ENCODE measurements around the gene ZNF554. TPM values are rescaled to one million over a fixed set of nuclear protein-coding genes. Genes with fewer than 3 reads are reported as not detected.
A peak's percentile ranks its signal among the peaks of the same experiment; 100 is the strongest.
"Not testable (repeated sequence)": the region's sequence is repeated elsewhere in the genome, so short reads cannot be mapped to it uniquely, and the experiment has no call there.

ZNF554 gene
- total RNA-seq, 2 donors from 2014 or later = 4.1 to 4.3 TPM

- intact Hi-C loops (cut with DNase I, micrococcal nuclease); ATAC-seq; DNase-seq: not testable (repeated sequence)
These were observed 2.3 kb upstream of the ZNF554 start for GRCh38 chr19:2817237-2817829.

DNA sequence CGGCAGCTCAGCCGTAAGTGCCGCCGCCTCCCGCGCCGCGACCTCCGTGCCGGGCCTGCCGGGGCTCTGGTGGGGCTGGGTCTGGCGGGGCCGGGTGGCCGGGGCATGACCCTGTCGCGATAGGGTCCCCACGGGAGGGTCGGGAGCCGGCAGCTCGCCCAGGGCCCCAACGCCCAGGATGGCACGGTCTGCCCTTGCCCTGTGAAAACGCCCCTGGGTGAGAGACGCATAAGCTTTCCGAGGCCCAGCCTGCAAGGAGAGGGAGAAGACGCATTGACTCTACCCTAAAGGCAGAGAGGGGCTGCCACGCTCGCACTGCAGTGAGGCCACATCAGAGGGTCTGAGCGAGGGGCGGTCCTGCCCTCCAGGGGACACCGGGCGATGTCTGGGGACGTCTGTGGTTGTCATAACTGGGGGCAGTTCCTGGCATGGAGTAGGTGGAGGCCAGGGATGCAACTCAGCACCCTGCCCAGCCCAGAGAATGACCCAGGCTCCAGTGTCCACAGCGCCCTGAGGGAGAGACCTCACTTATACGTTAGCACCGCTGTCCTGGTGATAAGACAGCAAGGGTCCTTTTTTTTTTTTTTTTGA, 539 bp downstream of the ZNF554 start:
- peak in 1 of 2 donors; percentile 26 for DNase-seq
- intact Hi-C loops (cut with DNase I, micrococcal nuclease) = no loop called here
- ATAC-seq = peak; percentile 15

- no peak for ATAC-seq
- no peak for DNase-seq
- intact Hi-C loops (cut with DNase I, micrococcal nuclease) = no loop called here
These were observed 3.2 kb downstream of the ZNF554 start for GRCh38 chr19:2822846-2823245.

- DNase-seq (no peak), ATAC-seq (no peak)
- intact Hi-C loops (cut with DNase I, micrococcal nuclease) = no loop called here
These were observed 4.0 kb downstream of the ZNF554 start for GRCh38 chr19:2823646-2824045.

DNA sequence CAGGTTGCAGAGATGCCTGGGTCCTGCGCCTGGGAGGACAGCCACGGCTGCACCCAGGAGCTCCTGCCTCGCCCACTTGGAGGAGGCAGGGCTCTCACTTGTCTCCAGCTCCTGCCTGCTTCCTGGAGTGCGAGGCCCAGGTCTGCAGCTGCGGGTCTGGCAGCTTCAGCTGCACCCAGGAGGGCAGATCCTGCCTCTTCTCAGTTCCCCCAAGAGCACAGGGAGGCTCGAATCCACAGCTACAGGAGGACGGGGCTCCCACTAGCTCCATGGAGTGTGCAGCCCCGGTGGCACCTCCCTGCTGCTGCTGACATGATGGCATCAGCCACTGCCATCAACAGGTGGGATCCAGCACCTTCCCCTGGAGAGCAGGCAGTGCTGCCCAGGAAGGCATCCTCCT, 4.5 kb downstream of the ZNF554 start:
- no peak for DNase-seq
- no peak for ATAC-seq
- intact Hi-C loops (cut with DNase I, micrococcal nuclease) = no loop called here

DNA sequence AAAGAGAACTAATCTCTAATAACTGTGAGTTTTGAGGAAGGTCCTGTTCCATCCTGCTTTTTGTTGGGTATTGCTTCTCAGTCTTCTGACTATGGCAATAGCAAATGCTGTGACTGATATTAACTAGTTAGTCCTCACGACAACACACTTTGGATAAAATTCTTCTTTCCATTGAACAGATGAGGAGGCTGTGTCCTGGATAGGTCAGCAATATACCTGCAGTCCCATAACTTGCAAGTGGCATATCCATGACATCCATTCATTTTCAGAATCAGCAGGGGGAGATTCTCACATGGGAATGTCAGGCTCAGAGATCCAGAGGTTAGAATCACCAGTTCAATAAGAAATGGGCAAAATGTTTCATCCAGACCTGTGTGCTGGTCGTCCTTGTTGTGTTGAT, 7.4 kb downstream of the ZNF554 start:
- ATAC-seq (no peak), DNase-seq (no peak)
- intact Hi-C loops (cut with DNase I, micrococcal nuclease) = no loop called here

DNA sequence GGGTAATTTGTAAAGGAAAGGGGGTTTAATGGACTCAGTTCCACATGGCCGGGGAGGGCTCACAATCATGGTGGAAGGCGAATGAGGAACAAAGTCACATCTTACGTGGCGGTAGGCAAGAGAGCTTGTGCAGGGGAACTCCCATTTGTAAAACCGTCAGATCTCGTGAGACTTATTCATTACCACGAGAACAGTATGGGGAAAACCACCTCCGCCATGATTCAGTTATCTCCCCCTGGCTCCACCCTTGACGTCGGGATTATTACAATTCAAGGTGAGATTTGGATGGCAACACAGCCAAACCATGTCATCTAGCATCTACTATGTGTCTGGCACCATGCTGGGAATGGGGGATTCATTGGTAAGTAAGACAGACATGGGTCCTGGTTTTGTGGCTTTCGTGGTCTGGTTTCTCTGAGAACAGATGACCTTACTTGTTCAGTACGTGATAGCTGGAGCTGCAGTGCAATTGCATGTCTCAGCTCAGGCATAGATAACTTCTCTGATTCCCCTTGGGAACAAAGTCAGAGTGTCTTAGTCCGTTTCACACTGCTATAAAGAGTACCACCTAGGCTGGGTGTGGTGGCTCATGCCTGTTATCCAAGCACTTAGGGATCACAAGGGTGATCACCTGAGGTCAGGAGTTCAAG, 8.3 kb downstream of the ZNF554 start:
- DNase-seq (no peak), ATAC-seq (no peak)
- intact Hi-C loops (cut with DNase I, micrococcal nuclease) = no loop called here

- intact Hi-C loops (cut with DNase I, micrococcal nuclease) = no loop called here
- no peak for DNase-seq
- ATAC-seq = no peak
These were observed 14.7 kb downstream of the ZNF554 start for GRCh38 chr19:2834294-2834871.

GRCh38 chr19:2837430-2837829, 17.8 kb downstream of the ZNF554 start:
- intact Hi-C loops (cut with DNase I, micrococcal nuclease) = no loop called here

DNA sequence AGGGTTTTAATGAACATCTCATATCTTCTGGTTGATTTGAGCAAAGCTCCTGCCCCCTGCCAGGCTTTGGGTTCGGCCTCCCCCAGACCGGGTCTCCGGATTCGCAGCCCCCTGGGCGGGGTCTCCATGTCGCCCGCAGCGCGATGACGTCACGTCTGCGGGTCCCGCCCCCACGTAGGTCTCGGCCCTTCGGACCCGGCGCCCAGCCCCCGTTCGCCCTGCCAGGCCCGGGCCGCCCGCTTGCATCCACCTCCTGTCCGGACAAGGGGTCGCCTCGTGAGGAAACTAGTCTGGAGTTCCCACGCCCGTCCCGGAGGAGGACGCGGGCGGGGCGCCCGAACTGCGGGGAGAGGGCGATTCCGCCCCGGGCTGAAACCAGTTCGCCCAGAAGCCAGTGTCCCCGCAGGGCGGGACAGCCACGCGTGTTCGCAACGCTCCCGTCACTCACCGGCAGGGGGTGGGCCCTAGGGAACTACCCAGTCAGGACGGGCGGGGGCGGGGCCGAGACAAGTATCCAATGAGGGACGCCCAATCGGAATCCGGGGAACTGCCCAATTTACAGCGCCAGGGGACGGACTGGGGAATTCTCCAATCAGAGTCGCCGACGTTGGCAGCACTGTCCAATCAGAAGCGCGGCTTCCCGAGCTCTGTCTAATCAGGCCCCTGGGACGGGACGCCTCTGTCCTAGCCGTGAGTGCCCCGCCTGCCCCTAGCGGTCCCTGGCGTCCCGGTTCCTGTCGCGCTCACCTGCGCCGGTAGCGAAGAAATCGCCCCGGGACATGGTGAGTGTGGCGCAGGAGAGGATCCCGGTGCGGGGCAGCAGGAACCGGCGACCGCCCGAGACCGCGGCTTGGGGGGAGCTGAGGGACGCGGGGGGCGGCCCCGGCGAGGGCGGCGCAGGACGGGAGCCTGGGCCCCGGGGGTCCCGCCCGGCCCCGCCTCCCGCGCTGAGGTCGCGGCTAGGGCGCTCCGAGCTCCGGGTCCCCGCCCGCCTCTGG, 21.4 kb downstream of the ZNF554 start, which contains the start of gene ZNF555:
ZNF555 (plus strand) TSS at position 682 of the 998 bp plus-strand sequence; CDS start at position 780, 98 bp downstream.
- peak; percentile 99 for DNase-seq
- intact Hi-C loops (cut with DNase I, micrococcal nuclease) = no loop called here
- peak; percentile 94 for ATAC-seq

More at GRCh38 chr19:2837430-2837829, 17.8 kb downstream of the ZNF554 start:
- DNase-seq (no peak), ATAC-seq (no peak)

- intact Hi-C loops (cut with DNase I, micrococcal nuclease) = no loop called here
- peak in 1 of 2 donors; percentile 29 for DNase-seq
- ATAC-seq = peak; percentile 15
These were observed 22.3 kb downstream of the ZNF554 start for GRCh38 chr19:2841855-2842574.

- DNase-seq (no peak), ATAC-seq (no peak)
- intact Hi-C loops (cut with DNase I, micrococcal nuclease) = no loop called here
These were observed 25.4 kb downstream of the ZNF554 start for GRCh38 chr19:2845107-2845506.

GRCh38 chr19:2846180-2846894, 26.7 kb downstream of the ZNF554 start:
- DNase-seq (no peak), ATAC-seq (no peak)
- intact Hi-C loops (cut with DNase I, micrococcal nuclease) = no loop called here

DNA sequence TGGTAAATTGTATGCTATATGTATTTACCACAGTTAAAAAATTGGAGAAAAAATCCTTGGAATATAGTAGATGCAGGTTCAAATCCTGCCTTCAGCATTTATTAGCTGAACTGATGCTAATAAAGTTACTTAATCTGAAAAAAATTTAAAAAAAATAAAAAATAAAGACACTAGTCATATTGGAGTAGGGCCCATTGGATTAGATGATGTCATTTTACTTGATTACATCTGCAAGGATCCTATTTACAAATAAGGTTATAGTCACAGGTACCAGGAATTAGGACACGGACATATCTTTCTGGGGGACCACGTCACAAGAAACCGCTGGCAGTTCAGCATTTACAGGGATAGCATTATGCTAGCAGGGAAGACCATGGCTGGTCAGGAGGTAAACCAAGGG, 27.8 kb downstream of the ZNF554 start:
- no peak for ATAC-seq
- intact Hi-C loops (cut with DNase I, micrococcal nuclease) = no loop called here
- no peak for DNase-seq

GRCh38 chr19:2848616-2849015, 28.9 kb downstream of the ZNF554 start:
- ATAC-seq = no peak

GRCh38 chr19:2850256-2850925, 30.7 kb downstream of the ZNF554 start:
- no peak for DNase-seq
- no peak for ATAC-seq
- intact Hi-C loops (cut with DNase I, micrococcal nuclease) = no loop called here

More at GRCh38 chr19:2848616-2849015, 28.9 kb downstream of the ZNF554 start:
- intact Hi-C loops (cut with DNase I, micrococcal nuclease) = no loop called here
- DNase-seq = no peak

- DNase-seq (no peak), ATAC-seq (no peak)
- intact Hi-C loops (cut with DNase I, micrococcal nuclease) = no loop called here
These were observed 32.9 kb downstream of the ZNF554 start for GRCh38 chr19:2852598-2852997.
